K562 (cell line): Measurements from ENCODE around the gene MFAP3. TPM values are rescaled to one million over a fixed set of nuclear protein-coding genes. Genes with fewer than 3 reads are reported as not detected.
"Not testable (repeated sequence)": the region's sequence is repeated elsewhere in the genome, so short reads cannot be mapped to it uniquely, and the experiment has no call there.

ENCODE experiments used
- ATAC-seq: fragments of 200-7000 bp; cut with Tn5 transposase; 3 replicates; pipeline ENCODE4 v1.9.1; 2020; ENCODE audit warnings: moderate library complexity
- BruUV-seq: library from RNA; stranded (reverse); fragments of 400-500 nt; replicated peaks from 2 replicates; lab custom pipeline; 2021; lab: Mats Ljungman, UMichigan
- CTCF ChIA-PET: fragments of 300-600 bp; formaldehyde crosslinking; extraction: SDS; loops from one replicate; lab custom pipeline; 2021; ENCODE audit warnings: low intra/inter-chr PET ratio; lab: Yijun Ruan, JAX
- POLR2A ChIA-PET: fragments of 300-600, 350-650 bp; sonication (Branson Sonifier 250); formaldehyde crosslinking; extraction: SDS; loops from one replicate; lab custom pipeline; 2021; ENCODE audit warnings: antibody characterized with exemption, inconsistent platforms; lab: Yijun Ruan, JAX
- DNase-seq, 4 experiments: peaks; one replicate each; pipeline versions ENCODE4 v3.0.0 to v3.0.0-alpha.2; 2011 to 2018; ENCODE audit warnings: low spot score in 3 of 4, mixed read lengths in 3 of 4; ENCODE audit errors: extremely low read depth in 1 of 4
- FAIRE-seq: peaks from 2 replicates; lab custom pipeline; 2011; peaks lifted over from hg19 to GRCh38; lab: Jason Lieb, UNC
- H2AFZ ChIP-seq: 2 replicates; pipeline ENCODE4 v1.6.0; 2011; ENCODE audit warnings: low read depth, low read length, control low read depth, inconsistent platforms
- H3K27ac ChIP-seq: fragments of 200-600 bp; 3 replicates; pipeline ENCODE4 v1.8.0; 2011; ENCODE audit warnings: low read depth, mild to moderate bottlenecking, control low read depth, inconsistent platforms, low read length, moderate library complexity, mixed read lengths; ENCODE audit errors: extremely low read depth
- H3K27me3 ChIP-seq, 2 experiments: fragments of 300-600 bp in 1 of 2; 2 replicates in 1 of 2; 3 replicates in 1 of 2; pipeline versions ENCODE4 v1.6.0 to v1.8.0; 2011; ENCODE audit warnings: inconsistent platforms in 2 of 2, low read length in 2 of 2, mild to moderate bottlenecking in 1 of 2, mixed read lengths in 1 of 2, moderate library complexity in 1 of 2; ENCODE audit not compliant: control insufficient read depth in 2 of 2, insufficient read depth in 2 of 2
- H3K36me3 ChIP-seq: fragments of 300-600 bp; 3 replicates; pipeline ENCODE4 v1.8.0; 2011; ENCODE audit warnings: mild to moderate bottlenecking, low read length, inconsistent platforms; ENCODE audit not compliant: control insufficient read depth, insufficient read depth
- H3K4me1 ChIP-seq, 2 experiments: fragments of 200-600 bp in 1 of 2; replicated peaks in 1 of 2; 2 replicates in 1 of 2; 3 replicates in 1 of 2; pipeline versions ENCODE4 v1.5.1 to v1.8.0; 2011; ENCODE audit warnings: inconsistent platforms in 2 of 2, low read length in 2 of 2, mild to moderate bottlenecking in 1 of 2, mixed read lengths in 1 of 2, moderate library complexity in 1 of 2; ENCODE audit not compliant: control insufficient read depth in 2 of 2, insufficient read depth in 2 of 2
- H3K4me2 ChIP-seq: 2 replicates; pipeline ENCODE4 v1.6.1; 2011; ENCODE audit warnings: low read length, control low read depth, inconsistent platforms, mixed read lengths; ENCODE audit not compliant: insufficient read depth
- H3K4me3 ChIP-seq: fragments of 200-600 bp; sonication (generic), shearing (Covaris generic); 2 replicates; pipeline ENCODE4 v1.5.1; 2016; ENCODE audit warnings: control low read depth, inconsistent platforms
- H3K79me2 ChIP-seq: fragments of 200-600 bp; 3 replicates; pipeline ENCODE4 v1.8.0; 2011; ENCODE audit warnings: low read length, inconsistent platforms; ENCODE audit not compliant: control insufficient read depth, insufficient read depth
- H3K9ac ChIP-seq, 2 experiments: 2 replicates each; pipeline versions ENCODE4 v1.6.0 to v1.6.1; 2011; ENCODE audit warnings: low read depth in 2 of 2, low read length in 2 of 2, control low read depth in 1 of 2, inconsistent platforms in 1 of 2, mild to moderate bottlenecking in 1 of 2, mixed read lengths in 1 of 2; ENCODE audit not compliant: insufficient read depth in 1 of 2
- H3K9me1 ChIP-seq: one replicate; pipeline ENCODE4 v1.6.0; 2011; ENCODE audit warnings: inconsistent platforms, mild to moderate bottlenecking, low read length, moderate library complexity; ENCODE audit not compliant: control insufficient read depth, insufficient read depth
- H3K9me3 ChIP-seq: replicated peaks from 2 replicates; pipeline ENCODE4 v1.5.1; 2011; ENCODE audit warnings: low read depth, low read length, inconsistent platforms; ENCODE audit not compliant: control insufficient read depth, insufficient read depth
- H4K20me1 ChIP-seq: replicated peaks from 2 replicates; pipeline ENCODE4 v1.6.1; 2011; ENCODE audit warnings: low read length, inconsistent platforms, mixed read lengths; ENCODE audit not compliant: control insufficient read depth, insufficient read depth
- E2F5 ChIP-seq: sonication (generic); formaldehyde crosslinking; IDR thresholded peaks from 2 replicates; pipeline ENCODE4 v1.8.0; 2022; ENCODE audit warnings: mild to moderate bottlenecking, missing genetic modification reagents
- EZH2 ChIP-seq: IDR thresholded peaks from 2 replicates; pipeline ENCODE4 v1.6.1; 2012; ENCODE audit warnings: low read depth, mild to moderate bottlenecking, inconsistent platforms, low read length, borderline replicate concordance
- FOXA3 ChIP-seq, 2 experiments: fragments of 450-650 bp in 1 of 2; sonication (generic) in 1 of 2; formaldehyde crosslinking; IDR thresholded peaks in 1 of 2; conservative IDR thresholded peaks in 1 of 2; 2 replicates each; pipeline versions ENCODE4 v1.4.0 to v1.8.0; 2020 to 2022; ENCODE audit warnings: mild to moderate bottlenecking in 2 of 2, missing genetic modification reagents in 1 of 2
- GTF2B ChIP-seq: IDR thresholded peaks from 2 replicates; pipeline ENCODE4 v1.6.1; 2011; ENCODE audit not compliant: insufficient read length; ENCODE audit errors: extremely low read depth
- ILF3 ChIP-seq: fragments of 450-650 bp; IDR thresholded peaks from 2 replicates; pipeline ENCODE4 v1.6.1; 2018; ENCODE audit warnings: antibody characterized with exemption, mild to moderate bottlenecking, moderate library complexity, borderline replicate concordance
- LARP7 ChIP-seq: fragments of 450-650 bp; IDR thresholded peaks from 2 replicates; pipeline ENCODE4 v1.6.1; 2016
- NFIC ChIP-seq: fragments of 450-650 bp; IDR thresholded peaks from 2 replicates; pipeline ENCODE4 v1.6.1; 2017; ENCODE audit warnings: mild to moderate bottlenecking, inconsistent platforms
- SPI1 ChIP-seq: IDR thresholded peaks from 2 replicates; pipeline ENCODE4 v1.6.1; 2011; ENCODE audit warnings: low read depth, low read length, control low read depth, borderline replicate concordance
- SRSF3 ChIP-seq: fragments of 200-400 bp; formaldehyde crosslinking; IDR thresholded peaks from 2 replicates; pipeline ENCODE4 v1.6.1; 2016; ENCODE audit warnings: mild to moderate bottlenecking, low read length, moderate library complexity; ENCODE audit not compliant: insufficient read depth
- TRIM28 ChIP-seq: fragments of 450-650 bp; IDR thresholded peaks from 2 replicates; pipeline ENCODE4 v1.6.1; 2017
- XRCC5 ChIP-seq: fragments of 200-400 bp; formaldehyde crosslinking; IDR thresholded peaks from 2 replicates; pipeline ENCODE4 v1.6.1; 2017; ENCODE audit warnings: low read depth, mild to moderate bottlenecking, low read length
- ZNF324 ChIP-seq: fragments of 250-450 bp; sonication (Bioruptor Pico); IDR thresholded peaks from 2 replicates; pipeline ENCODE4 v1.4.0; 2020; ENCODE audit warnings: mild to moderate bottlenecking
- WGBS: fragments of 100-300 bp; shearing (Covaris generic); methylation state at CpG from one replicate; pipeline ENCODE4 v1.1.6; 2016; ENCODE audit warnings: low coverage, mixed read lengths; ENCODE audit not compliant: insufficient coverage; ENCODE audit errors: missing lambda C conversion rate; 5-methylcytosine and 5-hydroxymethylcytosine counted together
- in situ Hi-C: fragments of 300-500 bp; cut with MboI; formaldehyde crosslinking; loops from 4 replicates; pipeline ENCODE4 v1.15.0; 2018; ENCODE audit warnings: inconsistent platforms, mixed read lengths
- intact Hi-C: fragments of 100-400 bp; cut with micrococcal nuclease; formaldehyde crosslinking; loops from 2 replicates; pipeline ENCODE4 v1.14.2; 2022
- polyA plus RNA-seq, 8 experiments: library from polyadenylated mRNA; depleted of rRNA in 4 of 8; stranded (reverse) in 5 of 8; unstranded in 3 of 8; fragments of >200 nt; fragmentation: Nextera tagmentation in 2 of 8; fragmentation: Illumina TruSeq in 1 of 8; extraction: Ambion mirVana in 2 of 8; extraction: Trizol in 1 of 8; gene quantifications; 2 replicates each; pipeline versions ENCODE4 v1.2.1 to v1.2.3, GENCODE V29; 2011 to 2014; ENCODE audit warnings: inconsistent platforms in 1 of 8, missing spikeins in 1 of 8
- total RNA-seq, 7 experiments: library from RNA; depleted of rRNA in 6 of 7; stranded (reverse); fragments of >200 nt in 6 of 7; fragmentation: Illumina TruSeq in 2 of 7; extraction: Trizol in 2 of 7; gene quantifications; 2 replicates each; pipeline versions ENCODE4 v1.2.1 to v1.2.3, GENCODE V29; 2011 to 2021; ENCODE audit warnings: low replicate concordance in 1 of 7

MFAP3 gene
- total and polyA plus RNA-seq, 9 of the 15 experiments (the other 6 are each of a cell fraction or from before 2014, with no cell fraction given) = 9.5 to 39.1 (median 20.7) TPM

GRCh38 chr5:154018919-154019318 is 19.8 kb upstream of the MFAP3 start:
- H3K9ac ChIP-seq, H2AFZ ChIP-seq, H3K9me3 ChIP-seq, H4K20me1 ChIP-seq, CTCF ChIA-PET, intact Hi-C loops, H3K4me2 ChIP-seq, DNase-seq, POLR2A ChIA-PET, BruUV-seq, H3K79me2 ChIP-seq, H3K27ac ChIP-seq, in situ Hi-C loops, ATAC-seq, H3K4me1 ChIP-seq: not testable (repeated sequence)
- 38% methylated on average over 1 of the region's 1 CpG for WGBS
- peak; percentile 6 for FAIRE-seq
- TF ChIP-seq SPI1 = peak; percentile 92
- TF ChIP-seq FOXA3 (CRISPR knock-in tag; conservative IDR thresholded peaks at IDR 0.05 in 1 of 2, IDR thresholded peaks at IDR 0.05 in 1 of 2) = peak in 1 of 2 experiments; percentile 27; a peak in 1 of 4 replicates
- TF ChIP-seq, all 486 proteins: peak for 2; not testable (repeated sequence) for 484
- H3K4me3 ChIP-seq, H3K9me1 ChIP-seq, H3K36me3 ChIP-seq, H3K27me3 ChIP-seq: not testable (repeated sequence)

GRCh38 chr5:154025951-154026350 is 12.8 kb upstream of the MFAP3 start:
- H3K4me1 ChIP-seq = no peaks in the 10 kb centered on the region
- H3K9me3 ChIP-seq = no peaks in the 10 kb centered on the region
- no peak for DNase-seq
- no peak overlapping the region for H3K4me3 ChIP-seq
- FAIRE-seq = no peak
- BruUV-seq = no TSS peak
- H2AFZ ChIP-seq = no peak overlapping the region
- H3K36me3 ChIP-seq = peaks cover 12% of the 10 kb centered on the region; the same call in 1 of the 3 replicates
- H3K9ac ChIP-seq = no peak overlapping the region
- H3K27ac ChIP-seq = no peak overlapping the region
- H3K9me1 ChIP-seq = no peaks in the 10 kb centered on the region
- no peaks in the 10 kb centered on the region for H3K27me3 ChIP-seq
- POLR2A ChIA-PET = no interaction called here
- CTCF ChIA-PET = no interaction called here
- ATAC-seq = no peak
- no peaks in the 10 kb centered on the region for H3K79me2 ChIP-seq
- no peak overlapping the region for H3K4me2 ChIP-seq
- H4K20me1 ChIP-seq = no peaks in the 10 kb centered on the region; the same call in 1 of the 2 replicates
- intact Hi-C loops (no loop called here), in situ Hi-C loops (no loop called here)
- no peak for TF ChIP-seq E2F5 (CRISPR knock-in tag)
- no peak for TF ChIP-seq EZH2
- no peak for TF ChIP-seq ZNF324
- no peak for TF ChIP-seq ILF3
- TF ChIP-seq NFIC = no peak
- TF ChIP-seq XRCC5 = no peak
- no peak for TF ChIP-seq LARP7
- TF ChIP-seq TRIM28 = no peak
- TF ChIP-seq SRSF3 = no peak
- no peak for TF ChIP-seq GTF2B
